Brain microvascular endothelial cell (primary cell): ENCODE data around the gene EHBP1.
A peak's percentile ranks its signal among the peaks of the same experiment; 100 is the strongest.

ENCODE experiments used
- DNase-seq: peaks from one replicate; pipeline ENCODE4 v3.0.0-alpha.2; 2020
- H3K27ac ChIP-seq: fragments of 250-450 bp; sonication (Bioruptor Pico); 2 replicates; pipeline ENCODE4 v1.5.1; 2020; ENCODE audit warnings: mild to moderate bottlenecking, moderate library complexity
- H3K27me3 ChIP-seq: fragments of 250-450 bp; sonication (Bioruptor Pico); replicated peaks from 2 replicates; pipeline ENCODE4 v1.5.1; 2020; ENCODE audit warnings: mild to moderate bottlenecking
- H3K36me3 ChIP-seq: fragments of 250-450 bp; sonication (Bioruptor Pico); replicated peaks from 2 replicates; pipeline ENCODE4 v1.5.1; 2020; ENCODE audit warnings: mild to moderate bottlenecking
- H3K4me3 ChIP-seq: 2 replicates; pipeline ENCODE4 v1.5.1; 2011; ENCODE audit warnings: low read depth, mild to moderate bottlenecking, control low read depth, low read length, moderate library complexity
- CTCF ChIP-seq: IDR thresholded peaks from 2 replicates; pipeline ENCODE4 v1.5.1; 2011; ENCODE audit warnings: low read depth, mild to moderate bottlenecking, moderate library complexity, low read length, control low read depth, inconsistent platforms; ENCODE audit errors: missing control alignments
- in situ Hi-C: cut with HindIII; loops from 2 replicates; pipeline ENCODE4 v1.10.0; 2017; ENCODE audit warnings: low sequenced_read_pairs, low pct_ligation_motif_present

The EHBP1 gene

GRCh38 chr2:62923881-62924280 is 218.4 kb downstream of the EHBP1 start:
- Histone ChIP-seq H3K4me3 (no peak overlapping the region), H3K27ac (no peak overlapping the region), H3K36me3 (no peaks in the 10 kb centered on the region), H3K27me3 (no peaks in the 10 kb centered on the region)
- DNase-seq: no peak
- TF ChIP-seq CTCF: no peak
- in situ Hi-C loops: no loop called here

- H3K4me3 ChIP-seq: no peak overlapping the region
- TF ChIP-seq CTCF: no peak
- H3K27ac ChIP-seq: no peak overlapping the region
- no peak for DNase-seq
- H3K27me3 ChIP-seq: no peaks in the 10 kb centered on the region
- no peaks in the 10 kb centered on the region for H3K36me3 ChIP-seq
- in situ Hi-C loops: no loop called here
These were observed 222.5 kb downstream of the EHBP1 start for GRCh38 chr2:62928015-62928414.

- Histone ChIP-seq H3K27me3 (no peaks in the 10 kb centered on the region), H3K27ac (no peak overlapping the region), H3K36me3 (no peaks in the 10 kb centered on the region), H3K4me3 (no peak overlapping the region)
- in situ Hi-C loops: no loop called here
- no peak for TF ChIP-seq CTCF
- no peak for DNase-seq
These were observed 226.0 kb downstream of the EHBP1 start for GRCh38 chr2:62931536-62931935.

- Histone ChIP-seq H3K27ac (no peak overlapping the region), H3K27me3 (no peaks in the 10 kb centered on the region), H3K4me3 (no peak overlapping the region), H3K36me3 (no peaks in the 10 kb centered on the region)
- DNase-seq: no peak
- in situ Hi-C loops: no loop called here
- TF ChIP-seq CTCF: no peak
These were observed 227.9 kb downstream of the EHBP1 start for GRCh38 chr2:62933398-62933917.

GRCh38 chr2:62934517-62934916 is 229.0 kb downstream of the EHBP1 start:
- peak overlapping the region; percentile 3 for H3K27ac ChIP-seq
- DNase-seq: peak; percentile 67
- H3K4me3 ChIP-seq: no peak overlapping the region
- H3K27me3 ChIP-seq: no peaks in the 10 kb centered on the region
- H3K36me3 ChIP-seq: no peaks in the 10 kb centered on the region
- in situ Hi-C loops: no loop called here
- no peak for TF ChIP-seq CTCF

GRCh38 chr2:62938126-62938525 is 232.6 kb downstream of the EHBP1 start:
- TF ChIP-seq CTCF: no peak
- Histone ChIP-seq H3K36me3 (no peaks in the 10 kb centered on the region), H3K4me3 (no peak overlapping the region), H3K27me3 (no peaks in the 10 kb centered on the region), H3K27ac (no peak overlapping the region)
- in situ Hi-C loops: no loop called here
- DNase-seq: no peak
